Esophagus squamous epithelium (tissue), 4 donors: Measurements from ENCODE around the gene TMEM235.

Source experiments
- CTCF ChIP-seq, 6 experiments: fragments of 450-650 bp in 4 of 6; fragments of 200-600 bp in 2 of 6; sonication (generic) in 2 of 6; IDR thresholded peaks; one replicate each; pipeline ENCODE4 v1.5.1; 2016 to 2019; ENCODE audit warnings: antibody characterized with exemption in 6 of 6, mild to moderate bottlenecking in 4 of 6, moderate library complexity in 4 of 6
- POLR2A ChIP-seq, 4 donors: fragments of 450-650 bp; IDR thresholded peaks; one replicate each; pipeline ENCODE4 v1.6.1; 2017; ENCODE audit warnings: antibody characterized with exemption in 4 of 4, mild to moderate bottlenecking in 4 of 4, moderate library complexity in 3 of 4

- TF ChIP-seq POLR2A (IDR thresholded peaks at IDR 0.05) (peak in 3 of 4 donors; percentile 46 to 52 (median 48)), CTCF (IDR thresholded peaks at IDR 0.05) (peak; percentile 76 to 97 (median 93))
Observed at GRCh38 chr17:78186692-78187595, 44.5 kb upstream of the TMEM235 start, which contains the start of the genes AFMID and TK1.
